ENCODE measurements around the gene HRH3.

HRH3 gene

DNA sequence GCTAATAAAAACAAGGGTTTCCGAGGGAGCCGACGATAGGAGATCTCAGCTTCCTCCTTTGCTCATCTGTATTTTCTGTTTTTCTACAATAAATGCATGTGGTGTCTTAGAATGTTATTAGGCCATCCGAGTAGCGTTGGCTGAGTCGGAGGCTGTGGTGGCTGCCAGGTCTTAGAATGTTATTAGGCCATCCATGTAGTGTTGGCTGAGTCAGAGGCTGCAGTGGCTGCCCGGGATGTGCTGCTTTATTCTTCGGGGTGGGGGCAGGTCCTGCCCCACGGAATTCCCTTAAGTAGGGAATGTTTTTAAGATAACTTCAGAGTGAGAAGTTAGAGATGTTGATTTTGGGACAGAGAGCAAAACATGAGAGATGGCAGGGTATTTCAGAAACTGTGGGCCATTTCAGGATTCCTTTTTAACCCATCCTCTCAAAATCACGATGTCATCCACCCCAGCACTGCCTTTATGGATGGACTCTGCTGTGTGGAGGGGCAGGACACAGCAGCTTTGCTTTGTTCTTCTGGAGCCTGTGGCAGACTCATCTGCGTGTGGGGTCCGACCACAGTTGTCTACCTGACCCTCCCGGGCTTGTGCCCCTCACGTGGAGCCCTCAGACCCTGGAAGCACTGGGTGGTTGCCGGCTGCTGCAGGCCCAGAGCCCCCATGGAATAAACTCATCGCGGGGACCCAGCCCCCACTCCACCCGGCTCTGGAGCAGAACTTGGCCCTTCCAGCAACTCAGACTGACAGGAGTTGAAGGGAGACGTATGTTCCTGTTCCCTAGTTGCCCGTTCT is 38.6 kb upstream of the HRH3 start:
- Histone ChIP-seq H3K9ac (ENCODE audit: low read length) (no peak overlapping the region), H3K36me3 (ENCODE audit: control insufficient read depth, insufficient read depth, low read length) (peaks cover 69% of the 10 kb centered on the region)

DNA sequence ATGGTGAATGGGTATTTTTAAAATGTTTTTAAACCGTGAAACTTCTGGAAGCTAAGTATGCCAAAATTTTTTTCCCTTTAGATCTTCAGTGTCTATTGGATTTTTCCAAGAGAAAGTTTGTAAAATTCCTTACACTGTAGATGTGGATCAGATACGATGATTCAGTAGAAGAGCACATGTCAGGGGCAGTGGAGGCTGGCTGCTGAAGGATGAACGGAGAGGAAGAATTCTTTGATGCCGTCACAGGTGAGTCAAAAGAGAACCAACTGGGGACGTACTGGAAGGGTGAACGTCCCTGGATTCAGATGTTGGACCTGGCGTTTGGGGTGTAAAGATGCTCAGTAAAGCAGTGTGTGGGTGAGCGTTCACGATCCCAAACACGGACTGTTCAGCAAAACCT is 35.9 kb upstream of the HRH3 start:
- H3K4me3 ChIP-seq (ENCODE audit: low read depth, low read length), result no peak overlapping the region
- H3K9ac ChIP-seq (ENCODE audit: low read length), result no peak overlapping the region
- no peaks in the 10 kb centered on the region for H3K27me3 ChIP-seq (ENCODE audit: control insufficient read depth, insufficient read depth, low read length)
- no peak overlapping the region for H3K27ac ChIP-seq (ENCODE audit: low read depth, low read length)
- peaks cover 47% of the 10 kb centered on the region for H3K36me3 ChIP-seq (ENCODE audit: control insufficient read depth, insufficient read depth, low read length)
- peaks cover 5% of the 10 kb centered on the region; the same call in 1 of the 2 replicates for H3K4me1 ChIP-seq (ENCODE audit: control insufficient read depth, insufficient read depth, low read length)
- H3K9me3 ChIP-seq (ENCODE audit: control insufficient read depth, insufficient read depth, low read depth, low read length), result no peaks in the 10 kb centered on the region

More for the DNA sequence above, 38.6 kb upstream of the HRH3 start:
- H3K4me3 ChIP-seq (ENCODE audit: low read depth, low read length), result no peak overlapping the region
- no peaks in the 10 kb centered on the region for H3K27me3 ChIP-seq (ENCODE audit: control insufficient read depth, insufficient read depth, low read length)
- H3K4me1 ChIP-seq (ENCODE audit: control insufficient read depth, insufficient read depth, low read length), result peaks cover 5% of the 10 kb centered on the region; the same call in 1 of the 2 replicates
- H3K9me3 ChIP-seq (ENCODE audit: control insufficient read depth, insufficient read depth, low read depth, low read length), result no peaks in the 10 kb centered on the region
- H3K27ac ChIP-seq (ENCODE audit: low read depth, low read length), result no peak overlapping the region

DNA sequence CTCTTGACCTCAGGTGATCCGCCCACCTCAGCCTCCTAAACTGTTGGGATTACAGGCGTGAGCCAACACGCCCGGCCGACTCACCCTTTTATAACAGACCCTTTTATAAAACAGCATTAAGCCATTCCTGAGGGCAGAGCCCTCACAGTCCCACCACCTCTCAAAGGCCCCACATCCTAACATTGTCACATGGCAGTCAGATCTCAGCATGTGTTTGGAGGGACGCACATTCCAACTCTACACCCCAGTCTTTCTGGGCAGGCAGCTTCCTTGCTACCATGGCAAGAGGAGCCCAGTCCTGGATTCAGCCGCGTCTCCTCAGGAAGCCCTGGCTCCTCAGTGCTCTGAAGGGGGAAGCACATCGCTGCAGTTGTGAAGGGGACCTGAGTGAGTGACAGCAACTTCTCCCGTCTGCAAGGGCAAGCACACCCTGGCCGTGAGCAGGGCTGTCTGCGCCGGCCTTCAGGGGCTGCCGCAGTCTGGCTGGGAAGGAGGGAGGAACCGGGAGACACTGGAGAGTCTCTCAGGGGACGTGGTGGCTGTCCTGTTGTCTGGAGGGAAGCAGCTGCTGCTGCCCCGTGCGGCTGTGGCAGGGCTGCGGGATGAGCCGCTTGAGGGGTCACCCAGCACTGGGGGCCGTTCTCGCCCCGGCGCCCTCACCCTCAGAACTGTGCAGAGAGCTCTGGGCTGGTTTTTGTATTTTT is 34.1 kb upstream of the HRH3 start:
- Histone ChIP-seq H3K27ac (ENCODE audit: low read depth, low read length) (0 out of 2 replicates have a peak overlapping the region, but pooled peaks have one; percentile 12), H3K4me1 (ENCODE audit: control insufficient read depth, insufficient read depth, low read length) (peaks cover 5% of the 10 kb centered on the region; the same call in 1 of the 2 replicates), H3K4me3 (ENCODE audit: low read depth, low read length) (no peak overlapping the region), H3K9ac (ENCODE audit: low read length) (no peak overlapping the region), H3K36me3 (ENCODE audit: control insufficient read depth, insufficient read depth, low read length) (peaks cover 31% of the 10 kb centered on the region), H3K27me3 (ENCODE audit: control insufficient read depth, insufficient read depth, low read length) (no peaks in the 10 kb centered on the region), H3K9me3 (ENCODE audit: control insufficient read depth, insufficient read depth, low read depth, low read length) (no peaks in the 10 kb centered on the region)

DNA sequence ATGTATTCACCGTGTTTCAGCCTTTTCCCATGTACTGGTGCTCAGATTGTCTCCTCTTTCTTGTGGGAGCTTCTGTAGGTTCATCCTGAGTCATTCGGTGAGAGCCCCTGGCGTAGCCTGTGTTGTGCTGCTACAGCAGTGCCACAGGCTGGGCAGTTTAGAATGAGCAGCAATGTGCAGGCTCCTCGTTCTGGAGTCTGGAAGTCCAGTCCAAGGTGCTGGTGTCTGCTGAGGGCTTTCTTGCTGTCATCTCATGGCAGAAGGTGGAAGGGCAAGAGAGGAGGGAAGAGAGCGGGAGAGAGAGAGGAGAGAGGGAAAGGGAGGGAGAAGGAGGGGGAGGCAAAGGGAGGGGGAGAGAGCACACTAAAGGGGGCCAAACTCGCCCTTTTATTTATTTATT is 33.3 kb upstream of the HRH3 start:
- Histone ChIP-seq H3K36me3 (ENCODE audit: control insufficient read depth, insufficient read depth, low read length) (peaks cover 25% of the 10 kb centered on the region), H3K27ac (ENCODE audit: low read depth, low read length) (no peak overlapping the region), H3K9me3 (ENCODE audit: control insufficient read depth, insufficient read depth, low read depth, low read length) (no peaks in the 10 kb centered on the region), H3K9ac (ENCODE audit: low read length) (no peak overlapping the region), H3K27me3 (ENCODE audit: control insufficient read depth, insufficient read depth, low read length) (no peaks in the 10 kb centered on the region), H3K4me1 (ENCODE audit: control insufficient read depth, insufficient read depth, low read length) (peaks cover 5% of the 10 kb centered on the region; the same call in 1 of the 2 replicates), H3K4me3 (ENCODE audit: low read depth, low read length) (no peak overlapping the region)

DNA sequence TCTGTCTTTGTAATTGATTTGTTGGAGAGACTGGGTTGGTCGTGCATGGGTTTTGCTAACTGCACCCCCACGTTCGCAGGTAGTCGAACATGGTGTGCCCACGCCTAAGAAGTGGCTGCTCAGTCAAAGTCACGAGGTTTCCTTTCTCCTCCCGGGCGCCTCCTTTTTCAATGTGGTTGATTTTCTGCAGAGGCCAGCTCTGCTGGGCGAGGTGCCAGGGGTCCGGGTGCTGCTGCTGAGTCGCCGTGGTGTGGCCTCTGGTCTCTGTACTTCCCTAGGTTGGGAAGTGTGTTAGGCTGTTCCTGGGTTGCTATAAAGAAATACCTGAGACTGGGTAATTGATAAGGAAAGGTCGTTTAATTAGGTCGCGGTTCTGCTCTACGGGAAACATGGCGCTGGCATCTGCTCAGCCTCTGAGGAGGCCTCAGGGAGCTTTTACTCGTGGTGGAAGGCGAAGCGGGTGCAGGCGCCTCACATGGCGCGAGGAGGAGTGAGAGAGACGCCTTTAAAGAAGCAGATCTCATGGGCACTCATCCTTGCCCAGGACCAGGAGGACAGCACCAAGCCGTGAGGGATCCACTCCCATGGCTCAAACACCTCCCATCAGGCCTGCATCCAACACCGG is 32.4 kb upstream of the HRH3 start:
- no peak overlapping the region for H3K27ac ChIP-seq (ENCODE audit: low read depth, low read length)
- no peak overlapping the region for H3K4me3 ChIP-seq (ENCODE audit: low read depth, low read length)
- H3K36me3 ChIP-seq (ENCODE audit: control insufficient read depth, insufficient read depth, low read length), result peaks cover 18% of the 10 kb centered on the region
- H3K4me1 ChIP-seq (ENCODE audit: control insufficient read depth, insufficient read depth, low read length), result peaks cover 5% of the 10 kb centered on the region; the same call in 1 of the 2 replicates
- H3K27me3 ChIP-seq (ENCODE audit: control insufficient read depth, insufficient read depth, low read length), result no peaks in the 10 kb centered on the region
- no peaks in the 10 kb centered on the region for H3K9me3 ChIP-seq (ENCODE audit: control insufficient read depth, insufficient read depth, low read depth, low read length)
- H3K9ac ChIP-seq (ENCODE audit: low read length), result no peak overlapping the region

DNA sequence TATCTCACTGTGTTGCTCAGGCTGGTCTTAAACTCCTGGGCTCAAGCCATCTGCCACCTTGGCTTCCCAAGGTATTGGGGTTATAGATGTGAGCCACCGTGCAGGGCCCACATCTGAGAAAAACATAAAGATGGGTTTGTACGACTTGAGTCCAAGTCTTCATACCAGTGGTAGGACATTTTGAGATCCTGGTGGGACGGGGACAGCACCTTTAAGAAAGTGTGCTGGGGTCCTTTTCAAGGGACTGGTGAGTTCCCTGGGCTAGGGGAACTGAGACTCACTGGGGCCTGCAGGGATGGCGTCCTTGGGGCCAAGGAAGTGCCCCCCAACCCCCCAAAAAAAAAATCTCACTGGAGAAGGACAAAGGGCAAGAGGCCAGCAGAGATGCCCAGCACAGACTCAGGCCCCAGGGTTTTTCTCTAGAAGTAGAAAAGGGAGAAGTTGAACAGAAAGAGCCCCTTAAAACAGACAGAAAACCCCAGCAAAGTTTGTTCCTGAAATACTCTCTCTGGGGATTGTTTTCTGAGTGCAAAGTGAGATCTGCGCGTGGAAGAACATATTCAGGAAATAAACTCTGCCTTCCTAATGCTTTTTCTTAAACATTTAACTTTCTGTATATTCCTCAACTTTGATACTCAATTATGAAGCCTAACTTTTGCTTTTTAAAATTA is 28.9 kb upstream of the HRH3 start:
- H3K9ac ChIP-seq (ENCODE audit: low read length), result no peak overlapping the region
- H3K9me3 ChIP-seq (ENCODE audit: control insufficient read depth, insufficient read depth, low read depth, low read length), result no peaks in the 10 kb centered on the region
- H3K27me3 ChIP-seq (ENCODE audit: control insufficient read depth, insufficient read depth, low read length), result no peaks in the 10 kb centered on the region
- peaks cover 7% of the 10 kb centered on the region; the same call in 1 of the 2 replicates for H3K36me3 ChIP-seq (ENCODE audit: control insufficient read depth, insufficient read depth, low read length)
- no peak overlapping the region for H3K4me3 ChIP-seq (ENCODE audit: low read depth, low read length)
- H3K4me1 ChIP-seq (ENCODE audit: control insufficient read depth, insufficient read depth, low read length), result peaks cover 8% of the 10 kb centered on the region
- no peak overlapping the region for H3K27ac ChIP-seq (ENCODE audit: low read depth, low read length)

DNA sequence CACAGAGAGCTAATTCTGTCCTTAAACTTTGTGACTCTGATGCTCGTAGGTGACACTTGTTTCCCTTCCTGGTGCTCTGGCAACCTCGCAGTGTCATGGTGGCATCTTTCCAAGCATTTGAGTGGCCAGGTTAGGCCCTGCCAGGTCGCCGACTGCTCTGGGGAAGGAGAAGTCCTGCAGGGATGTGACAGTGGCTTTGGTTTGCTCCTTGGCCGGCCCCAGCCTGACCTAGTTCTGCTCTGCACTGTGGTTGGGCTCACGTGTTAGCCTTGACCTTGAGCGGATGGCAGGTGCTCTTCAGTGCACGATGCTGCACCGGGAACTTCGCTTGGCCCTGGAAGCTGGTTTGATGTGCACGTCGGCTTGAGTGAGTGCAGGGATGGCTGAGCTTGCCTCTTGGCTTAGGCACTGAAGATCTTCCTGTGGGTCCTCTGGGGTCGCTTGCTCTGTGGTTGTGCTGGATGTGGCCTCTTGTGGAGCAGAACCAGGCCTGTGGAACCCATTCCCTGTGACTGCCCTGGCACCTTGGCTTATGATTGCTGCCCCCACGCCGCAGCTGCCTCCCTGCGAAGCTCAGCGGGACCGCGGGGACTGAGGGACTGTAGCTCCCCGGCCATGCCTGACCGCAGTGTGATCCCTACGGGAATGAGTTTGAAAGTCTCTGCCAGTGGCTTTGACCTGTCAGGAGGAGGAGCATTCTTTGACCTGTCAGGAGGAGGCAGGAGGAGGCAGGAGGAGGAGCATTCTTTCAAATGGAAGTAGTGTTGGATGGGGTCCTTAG is 27.0 kb upstream of the HRH3 start:
- Histone ChIP-seq H3K4me1 (ENCODE audit: control insufficient read depth, insufficient read depth, low read length) (peaks cover 11% of the 10 kb centered on the region), H3K36me3 (ENCODE audit: control insufficient read depth, insufficient read depth, low read length) (peaks cover 14% of the 10 kb centered on the region; the same call in 1 of the 2 replicates), H3K27ac (ENCODE audit: low read depth, low read length) (no peak overlapping the region), H3K4me3 (ENCODE audit: low read depth, low read length) (no peak overlapping the region), H3K9ac (ENCODE audit: low read length) (no peak overlapping the region), H3K27me3 (ENCODE audit: control insufficient read depth, insufficient read depth, low read length) (no peaks in the 10 kb centered on the region), H3K9me3 (ENCODE audit: control insufficient read depth, insufficient read depth, low read depth, low read length) (no peaks in the 10 kb centered on the region)

DNA sequence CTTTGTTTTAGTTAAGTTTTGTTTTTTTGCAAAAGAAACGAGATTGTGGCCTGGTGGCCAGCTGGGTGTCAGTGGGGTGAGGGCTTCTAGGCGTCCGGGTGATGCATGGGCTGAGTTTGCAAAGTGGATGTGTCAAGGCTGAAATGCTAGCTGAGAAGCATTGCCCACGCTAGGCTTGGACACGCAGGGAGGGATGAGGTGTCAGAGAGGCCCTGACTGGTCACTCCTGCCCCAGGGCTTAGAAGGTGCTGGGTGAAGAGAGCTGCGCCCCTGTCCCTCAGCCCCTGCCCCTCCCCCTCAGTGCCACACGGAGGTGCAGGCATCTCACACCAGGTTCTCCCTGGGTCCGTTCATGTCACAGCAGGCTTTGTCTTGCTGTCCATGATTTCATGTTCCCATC is 26.4 kb upstream of the HRH3 start:
- Histone ChIP-seq H3K4me3 (ENCODE audit: low read depth, low read length) (no peak overlapping the region), H3K27ac (ENCODE audit: low read depth, low read length) (no peak overlapping the region), H3K9ac (ENCODE audit: low read length) (no peak overlapping the region), H3K4me1 (ENCODE audit: control insufficient read depth, insufficient read depth, low read length) (peaks cover 11% of the 10 kb centered on the region), H3K9me3 (ENCODE audit: control insufficient read depth, insufficient read depth, low read depth, low read length) (no peaks in the 10 kb centered on the region), H3K36me3 (ENCODE audit: control insufficient read depth, insufficient read depth, low read length) (peaks cover 16% of the 10 kb centered on the region; the same call in 1 of the 2 replicates), H3K27me3 (ENCODE audit: control insufficient read depth, insufficient read depth, low read length) (no peaks in the 10 kb centered on the region)

DNA sequence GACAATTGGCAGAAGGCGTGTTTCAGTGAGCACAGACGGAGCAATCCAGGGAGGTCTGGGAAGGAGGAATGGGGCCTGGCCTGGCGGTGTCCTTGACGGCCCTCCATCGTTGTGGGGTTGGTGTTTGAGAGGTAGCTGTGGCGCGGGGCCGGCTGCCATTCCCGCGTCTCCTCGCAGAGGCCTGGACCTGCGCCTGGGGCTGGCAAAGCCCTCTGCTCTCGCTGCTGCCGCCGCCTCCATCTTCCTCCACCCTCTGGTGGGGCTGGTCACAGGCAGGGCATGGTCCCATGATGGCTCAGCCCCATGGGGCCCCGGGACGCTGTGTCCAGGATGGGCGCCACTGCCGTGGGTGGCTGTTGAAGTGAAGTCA is 25.8 kb upstream of the HRH3 start:
- Histone ChIP-seq H3K27me3 (ENCODE audit: control insufficient read depth, insufficient read depth, low read length) (no peaks in the 10 kb centered on the region), H3K9me3 (ENCODE audit: control insufficient read depth, insufficient read depth, low read depth, low read length) (no peaks in the 10 kb centered on the region), H3K36me3 (ENCODE audit: control insufficient read depth, insufficient read depth, low read length) (peaks cover 17% of the 10 kb centered on the region; the same call in 1 of the 2 replicates), H3K27ac (ENCODE audit: low read depth, low read length) (no peak overlapping the region), H3K4me1 (ENCODE audit: control insufficient read depth, insufficient read depth, low read length) (peaks cover 11% of the 10 kb centered on the region), H3K9ac (ENCODE audit: low read length) (no peak overlapping the region), H3K4me3 (ENCODE audit: low read depth, low read length) (no peak overlapping the region)

DNA sequence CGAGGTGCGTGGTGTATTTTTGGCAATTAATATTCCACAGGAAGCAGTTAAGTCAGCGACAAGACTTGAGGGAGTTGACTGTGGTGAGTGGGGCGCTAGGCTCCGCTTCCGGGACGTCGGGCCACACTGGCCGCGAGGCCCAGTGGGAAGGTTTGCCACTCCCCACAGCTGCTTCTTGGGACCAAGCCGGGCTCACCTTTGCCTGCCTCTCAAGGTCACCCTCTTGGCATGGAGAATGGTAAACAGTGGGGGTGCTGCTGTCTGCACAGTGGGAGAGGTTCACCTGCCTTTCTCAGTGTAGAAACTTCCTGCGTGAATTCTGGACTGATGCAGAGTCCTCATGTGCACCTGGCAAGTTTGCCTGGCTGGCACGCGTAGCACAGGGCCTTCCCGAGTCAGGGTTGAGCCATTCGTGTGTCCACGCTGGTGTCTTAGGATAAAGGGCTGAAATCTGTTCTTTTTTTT is 24.6 kb upstream of the HRH3 start:
- no peak overlapping the region for H3K9ac ChIP-seq (ENCODE audit: low read length)
- H3K27ac ChIP-seq (ENCODE audit: low read depth, low read length), result no peak overlapping the region
- H3K27me3 ChIP-seq (ENCODE audit: control insufficient read depth, insufficient read depth, low read length), result no peaks in the 10 kb centered on the region
- H3K36me3 ChIP-seq (ENCODE audit: control insufficient read depth, insufficient read depth, low read length), result peaks cover 17% of the 10 kb centered on the region; the same call in 1 of the 2 replicates
- H3K4me1 ChIP-seq (ENCODE audit: control insufficient read depth, insufficient read depth, low read length), result peaks cover 12% of the 10 kb centered on the region
- no peak overlapping the region for H3K4me3 ChIP-seq (ENCODE audit: low read depth, low read length)
- no peaks in the 10 kb centered on the region for H3K9me3 ChIP-seq (ENCODE audit: control insufficient read depth, insufficient read depth, low read depth, low read length)

Data from HUES6 (cell line).